SK-N-SH (cell line): ENCODE results near the gene MON2. TPM values are rescaled to one million over a fixed set of nuclear protein-coding genes. Genes with fewer than 3 reads are reported as not detected.
A peak's percentile ranks its signal among the peaks of the same experiment; 100 is the strongest.

Experiments used
- CTCF ChIA-PET: fragments of 300-600, 350-600 bp; formaldehyde crosslinking; extraction: SDS; loops from one replicate; lab custom pipeline; 2021; lab: Yijun Ruan, JAX
- POLR2A ChIA-PET: fragments of 350-600 bp; sonication (Branson Sonifier 250); formaldehyde crosslinking; extraction: SDS; loops from one replicate; lab custom pipeline; 2020; ENCODE audit warnings: antibody characterized with exemption, inconsistent platforms; lab: Yijun Ruan, JAX
- DNase-seq: peaks from one replicate; pipeline ENCODE4 v3.0.0; 2012
- H2AFZ ChIP-seq: fragments of 200-600 bp; sonication (generic); 2 replicates; pipeline ENCODE4 v1.8.1; 2016; ENCODE audit warnings: antibody characterized with exemption, mild to moderate bottlenecking, low read depth
- H3F3A ChIP-seq: fragments of 200-600 bp; sonication (generic); replicated peaks from 2 replicates; pipeline ENCODE3; 2016; ENCODE audit warnings: antibody characterized with exemption, mild to moderate bottlenecking; ENCODE audit not compliant: insufficient read depth
- H3K27ac ChIP-seq, 2 experiments: fragments of 200-500 bp in 1 of 2; fragments of 200-600 bp in 1 of 2; sonication (Bioruptor generic) in 1 of 2; sonication (generic), shearing (Covaris generic) in 1 of 2; 2 replicates each; pipeline versions ENCODE4 v1.5.1 to v1.6.1; 2014 to 2016; ENCODE audit warnings: low read depth in 2 of 2, inconsistent platforms in 1 of 2, low read length in 1 of 2, mild to moderate bottlenecking in 1 of 2, mixed read lengths in 1 of 2
- H3K27me3 ChIP-seq: fragments of 200-600 bp; sonication (generic), shearing (Covaris generic); 2 replicates; pipeline ENCODE4 v1.6.1; 2016; ENCODE audit warnings: mixed run types; ENCODE audit not compliant: insufficient read depth
- H3K36me3 ChIP-seq, 2 experiments: fragments of 200-500 bp in 1 of 2; fragments of 200-600 bp in 1 of 2; sonication (Bioruptor generic) in 1 of 2; sonication (generic) in 1 of 2; replicated peaks in 1 of 2; 2 replicates each; pipeline versions ENCODE3 to v1.5.1; 2014 to 2016; ENCODE audit warnings: low read length in 1 of 2, mild to moderate bottlenecking in 1 of 2; ENCODE audit not compliant: insufficient read depth in 2 of 2, control insufficient read depth in 1 of 2
- H3K4me1 ChIP-seq, 2 experiments: fragments of 200-500 bp in 1 of 2; fragments of 200-600 bp in 1 of 2; sonication (Bioruptor generic) in 1 of 2; sonication (generic), shearing (Covaris generic) in 1 of 2; 2 replicates each; pipeline versions ENCODE4 v1.5.1 to v1.6.1; 2014 to 2016; ENCODE audit warnings: low read depth in 1 of 2, low read length in 1 of 2, mixed run types in 1 of 2; ENCODE audit not compliant: insufficient read depth in 2 of 2, control insufficient read depth in 1 of 2
- H3K4me2 ChIP-seq: fragments of 200-600 bp; sonication (generic), shearing (Covaris generic); 2 replicates; pipeline ENCODE4 v1.6.1; 2017; ENCODE audit warnings: mixed run types
- H3K4me3 ChIP-seq, 2 experiments: fragments of 200-500 bp in 1 of 2; fragments of 200-600 bp in 1 of 2; sonication (Bioruptor generic) in 1 of 2; sonication (generic), shearing (Covaris generic) in 1 of 2; 2 replicates each; pipeline versions ENCODE4 v1.5.1 to v1.8.1; 2014 to 2016; ENCODE audit warnings: low read depth in 2 of 2, inconsistent platforms in 1 of 2, low read length in 1 of 2, mild to moderate bottlenecking in 1 of 2, mixed read lengths in 1 of 2, moderate library complexity in 1 of 2
- H3K79me2 ChIP-seq: fragments of 200-600 bp; sonication (generic); 2 replicates; pipeline ENCODE4 v1.8.1; 2017; ENCODE audit warnings: mild to moderate bottlenecking; ENCODE audit not compliant: insufficient read depth
- H3K9ac ChIP-seq: fragments of 200-600 bp; sonication (generic); 2 replicates; pipeline ENCODE4 v1.6.1; 2017; ENCODE audit warnings: mixed run types
- H3K9me2 ChIP-seq: fragments of 200-600 bp; sonication (generic); 2 replicates; pipeline ENCODE4 v1.6.1; 2017; ENCODE audit warnings: mixed run types
- H3K9me3 ChIP-seq: fragments of 200-600 bp; sonication (generic); 2 replicates; pipeline ENCODE4 v1.6.1; 2017; ENCODE audit warnings: mixed run types, mild to moderate bottlenecking, moderate library complexity
- H4K20me1 ChIP-seq: fragments of 200-600 bp; sonication (generic); 2 replicates; pipeline ENCODE4 v1.6.1; 2017; ENCODE audit warnings: mild to moderate bottlenecking, mixed run types; ENCODE audit not compliant: insufficient read depth
- EZH2phosphoT487 ChIP-seq: fragments of 200-600 bp; sonication (generic); IDR thresholded peaks from 2 replicates; pipeline ENCODE4 v1.6.1; 2017; ENCODE audit warnings: low read depth, mixed run types, mild to moderate bottlenecking, antibody characterized with exemption, moderate library complexity, borderline replicate concordance
- FOSL2 ChIP-seq: IDR thresholded peaks from 2 replicates; pipeline ENCODE4 v1.4.0; 2012; ENCODE audit warnings: low read depth, mild to moderate bottlenecking, moderate library complexity, borderline replicate concordance
- FOXM1 ChIP-seq: IDR thresholded peaks from 2 replicates; pipeline ENCODE4 v1.4.0; 2012; ENCODE audit warnings: low read depth, mild to moderate bottlenecking
- GABPA ChIP-seq: IDR thresholded peaks from 2 replicates; pipeline ENCODE4 v1.4.0; 2012; ENCODE audit warnings: low read depth, mild to moderate bottlenecking
- JUND ChIP-seq: IDR thresholded peaks from 2 replicates; pipeline ENCODE4 v1.4.0; 2012
- MEF2A ChIP-seq: IDR thresholded peaks from 2 replicates; pipeline ENCODE4 v1.4.0; 2012; ENCODE audit warnings: low read depth, borderline replicate concordance
- MXI1 ChIP-seq: IDR thresholded peaks from 2 replicates; pipeline ENCODE4 v1.6.1; 2012; ENCODE audit warnings: mild to moderate bottlenecking, low read depth, low read length, improper control_type of control experiment
- NRF1 ChIP-seq: IDR thresholded peaks from 2 replicates; pipeline ENCODE4 v1.6.1; 2012; ENCODE audit warnings: low read depth, mild to moderate bottlenecking, low read length
- PBX3 ChIP-seq: IDR thresholded peaks from 2 replicates; pipeline ENCODE4; 2012
- REST ChIP-seq: IDR thresholded peaks from 2 replicates; pipeline ENCODE4 v1.6.1; 2012; ENCODE audit warnings: mild to moderate bottlenecking, low read depth, low read length, moderate library complexity
- SMC3 ChIP-seq: IDR thresholded peaks from 2 replicates; pipeline ENCODE4 v1.6.1; 2012; ENCODE audit warnings: low read depth, low read length, improper control_type of control experiment
- TEAD4 ChIP-seq: IDR thresholded peaks from 2 replicates; pipeline ENCODE4 v1.4.0; 2012; ENCODE audit warnings: mild to moderate bottlenecking, borderline replicate concordance; ENCODE audit not compliant: insufficient read depth
- USF1 ChIP-seq: IDR thresholded peaks from 2 replicates; pipeline ENCODE4 v1.4.0; 2012; ENCODE audit warnings: low read depth, borderline replicate concordance
- WGBS: methylation state at CpG from one replicate; pipeline ENCODE4 v1.1.6; 2017; ENCODE audit warnings: low lambda C conversion rate; 5-methylcytosine and 5-hydroxymethylcytosine counted together
- polyA plus RNA-seq, 3 experiments: library from polyadenylated mRNA; depleted of rRNA; stranded (reverse); fragments of >200 nt; gene quantifications; 2 replicates each; pipeline ENCODE4 v1.2.3, GENCODE V29; 2012

MON2 gene
- polyA plus RNA-seq, 1 of the 3 experiments (the other 2 are of a cell fraction) = 4.4 TPM

- TF ChIP-seq REST (no peak), EZH2phosphoT487 (no peak)
Observed at GRCh38 chr12:62637679-62638078, 171.1 kb downstream of the MON2 start (continued).

GRCh38 chr12:62640910-62641448 is 174.4 kb downstream of the MON2 start:
- POLR2A ChIA-PET = no interaction called here

More at GRCh38 chr12:62640910-62641448, 174.4 kb downstream of the MON2 start:
- Histone ChIP-seq H4K20me1 (no peaks in the 10 kb centered on the region), H3K27me3 (no peaks in the 10 kb centered on the region), H3K4me3 (no peak overlapping the region), H3K27ac (no peak overlapping the region), H3K4me1 (no peaks in the 10 kb centered on the region), H3K36me3 (no peaks in the 10 kb centered on the region), H3K9ac (no peak overlapping the region), H3K4me2 (no peak overlapping the region), H3K9me3 (no peaks in the 10 kb centered on the region), H3F3A (no peaks in the 10 kb centered on the region), H3K9me2 (no peaks in the 10 kb centered on the region), H2AFZ (peak overlapping the region; percentile 54; the same call in 1 of the 2 replicates), H3K79me2 (no peaks in the 10 kb centered on the region)
- TF ChIP-seq JUND (no peak), TEAD4 (no peak), FOSL2 (no peak), USF1 (no peak), PBX3 (no peak), SMC3 (no peak), FOXM1 (no peak), GABPA (no peak), NRF1 (no peak), MXI1 (no peak), MEF2A (no peak)
- CTCF ChIA-PET = no interaction called here
- DNase-seq = no peak
- 89% methylated on average over 4 of the region's 4 CpGs for WGBS
